Psoas muscle (tissue), 8 donors: ENCODE results near the gene UBAP1L. TPM values are rescaled to one million over a fixed set of nuclear protein-coding genes. Genes with fewer than 3 reads are reported as not detected.

Experiments used
- ATAC-seq, 4 donors: fragments of 200-7000 bp; cut with Tn5 transposase; one replicate each; pipeline ENCODE4 v1.9.1; 2020; ENCODE audit warnings: moderate library complexity in 3 of 4, mild to moderate bottlenecking in 2 of 4
- DNase-seq, 2 donors: peaks; one replicate each; pipeline ENCODE4 v3.0.0-alpha.2; 2020
- H3K27ac ChIP-seq: fragments of 200-600 bp; one replicate; pipeline ENCODE4 v1.8.0; 2022
- H3K27me3 ChIP-seq, 3 donors: fragments of 200-600 bp in 1 of 3; one replicate each; pipeline versions ENCODE4 v1.6.1 to v1.8.0; 2013 to 2022; ENCODE audit warnings: low read length in 2 of 3, mild to moderate bottlenecking in 2 of 3, moderate library complexity in 1 of 3; ENCODE audit not compliant: insufficient read depth in 3 of 3
- H3K36me3 ChIP-seq, 2 donors: fragments of 200-600 bp in 1 of 2; one replicate each; pipeline versions ENCODE4 v1.6.1 to v1.8.0; 2013 to 2022; ENCODE audit warnings: low read depth in 1 of 2, mild to moderate bottlenecking in 1 of 2, moderate library complexity in 1 of 2; ENCODE audit not compliant: insufficient read depth in 1 of 2
- H3K4me1 ChIP-seq: fragments of 200-600 bp; one replicate; pipeline ENCODE4 v1.8.0; 2022
- H3K4me3 ChIP-seq: fragments of 200-600 bp; one replicate; pipeline ENCODE4 v1.8.0; 2022; ENCODE audit warnings: mild to moderate bottlenecking
- H3K9me3 ChIP-seq: fragments of 200-600 bp; one replicate; pipeline ENCODE4 v1.8.0; 2022
- WGBS, 3 donors: extraction: QIAGEN DNeasy Blood & Tissue Kit; methylation state at CpG; one replicate each; pipeline versions ENCODE4 v1.1.6 to v1.1.7; 2013; 5-methylcytosine and 5-hydroxymethylcytosine counted together
- intact Hi-C, 2 donors: fragments of 100-400 bp; cut with DNase I; formaldehyde crosslinking; loops; one replicate each; pipeline versions ENCODE4 v1.11.0 to v1.14.2; 2022
- polyA plus RNA-seq, 3 donors: library from polyadenylated mRNA; stranded (reverse); fragments of 200-250 nt; gene quantifications; one replicate each; pipeline ENCODE4 v1.2.3, GENCODE V29; 2013
- total RNA-seq, 4 donors: library from RNA; stranded (reverse); fragmentation: NEBNext Ultra II Directional in 2 of 4; extraction: Animal tissue kit (Norgen Biotek cat#: 25700) in 2 of 4; gene quantifications; one replicate each; pipeline versions ENCODE4 v1.2.1 to v1.2.4, GENCODE V29; 2021 to 2023
- TF ChIP-seq, protein P1 (sequence below): fragments of 200-600 bp; IDR thresholded peaks from one replicate; pipeline ENCODE4 v1.8.0; 2022; ENCODE audit warnings: antibody characterized with exemption
- donor health status: healthy with polysubstance abuse.
- donor health status: DM: no; HTN: no; CAD: no; lungs with moderate emphysema.
- donor health status: Bipolar disorder and iron deficiency.
- donor health status: healthy.
- donor health status: DM: yes; HTN: yes; CAD: no.
- donor health status: DM: no; HTN: no; CAD: no.
- donor health status: DM: no; HTN: no; CAD: no.
- donor health status: DM: yes; HTN: yes; CAD: no.

Gene UBAP1L
- total and polyA plus RNA-seq, 7 donors: 0.79 to 2.8 (median 1.1) TPM

- peak in 3 of 4 donors; percentile 19 to 56 (median 23) for ATAC-seq
- no peaks in the 10 kb centered on the region for H3K36me3 ChIP-seq
- H3K4me3 ChIP-seq: no peak overlapping the region
- WGBS, 3 donors: 41 to 52% (median 47%) methylated on average over 1 of the region's 1 CpG
- H3K4me1 ChIP-seq: peaks cover 33% of the 10 kb centered on the region
- no peaks in the 10 kb centered on the region for H3K9me3 ChIP-seq
- intact Hi-C loops: no loop called here
- peak overlapping the region; percentile 59 for H3K27ac ChIP-seq
- peaks cover 0 to 5% (median 2%) of the 10 kb centered on the region in 3 donors for H3K27me3 ChIP-seq
- DNase-seq: peak in 1 of 2 donors; percentile 32
- TF ChIP-seq, protein P1, sequence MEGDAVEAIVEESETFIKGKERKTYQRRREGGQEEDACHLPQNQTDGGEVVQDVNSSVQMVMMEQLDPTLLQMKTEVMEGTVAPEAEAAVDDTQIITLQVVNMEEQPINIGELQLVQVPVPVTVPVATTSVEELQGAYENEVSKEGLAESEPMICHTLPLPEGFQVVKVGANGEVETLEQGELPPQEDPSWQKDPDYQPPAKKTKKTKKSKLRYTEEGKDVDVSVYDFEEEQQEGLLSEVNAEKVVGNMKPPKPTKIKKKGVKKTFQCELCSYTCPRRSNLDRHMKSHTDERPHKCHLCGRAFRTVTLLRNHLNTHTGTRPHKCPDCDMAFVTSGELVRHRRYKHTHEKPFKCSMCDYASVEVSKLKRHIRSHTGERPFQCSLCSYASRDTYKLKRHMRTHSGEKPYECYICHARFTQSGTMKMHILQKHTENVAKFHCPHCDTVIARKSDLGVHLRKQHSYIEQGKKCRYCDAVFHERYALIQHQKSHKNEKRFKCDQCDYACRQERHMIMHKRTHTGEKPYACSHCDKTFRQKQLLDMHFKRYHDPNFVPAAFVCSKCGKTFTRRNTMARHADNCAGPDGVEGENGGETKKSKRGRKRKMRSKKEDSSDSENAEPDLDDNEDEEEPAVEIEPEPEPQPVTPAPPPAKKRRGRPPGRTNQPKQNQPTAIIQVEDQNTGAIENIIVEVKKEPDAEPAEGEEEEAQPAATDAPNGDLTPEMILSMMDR: no peak
Measured at GRCh38 chr15:65069179-65069578, 45.8 kb downstream of the UBAP1L start.

- no peaks in the 10 kb centered on the region for H3K9me3 ChIP-seq
- ATAC-seq (no peak), DNase-seq (no peak)
- H3K36me3 ChIP-seq: no peaks in the 10 kb centered on the region
- intact Hi-C loops: no loop called here
- peaks cover 0 to 5% (median 2%) of the 10 kb centered on the region in 3 donors for H3K27me3 ChIP-seq
- peaks cover 33% of the 10 kb centered on the region for H3K4me1 ChIP-seq
- 77 to 90% (median 83%) methylated on average over 3 of the region's 3 CpGs for WGBS, 3 donors
- peak overlapping the region; percentile 59 for H3K27ac ChIP-seq
- H3K4me3 ChIP-seq: peak overlapping the region; percentile 65
- TF ChIP-seq, protein P1: no peak
Measured at GRCh38 chr15:65068403-65068788, 46.6 kb downstream of the UBAP1L start.

DNA sequence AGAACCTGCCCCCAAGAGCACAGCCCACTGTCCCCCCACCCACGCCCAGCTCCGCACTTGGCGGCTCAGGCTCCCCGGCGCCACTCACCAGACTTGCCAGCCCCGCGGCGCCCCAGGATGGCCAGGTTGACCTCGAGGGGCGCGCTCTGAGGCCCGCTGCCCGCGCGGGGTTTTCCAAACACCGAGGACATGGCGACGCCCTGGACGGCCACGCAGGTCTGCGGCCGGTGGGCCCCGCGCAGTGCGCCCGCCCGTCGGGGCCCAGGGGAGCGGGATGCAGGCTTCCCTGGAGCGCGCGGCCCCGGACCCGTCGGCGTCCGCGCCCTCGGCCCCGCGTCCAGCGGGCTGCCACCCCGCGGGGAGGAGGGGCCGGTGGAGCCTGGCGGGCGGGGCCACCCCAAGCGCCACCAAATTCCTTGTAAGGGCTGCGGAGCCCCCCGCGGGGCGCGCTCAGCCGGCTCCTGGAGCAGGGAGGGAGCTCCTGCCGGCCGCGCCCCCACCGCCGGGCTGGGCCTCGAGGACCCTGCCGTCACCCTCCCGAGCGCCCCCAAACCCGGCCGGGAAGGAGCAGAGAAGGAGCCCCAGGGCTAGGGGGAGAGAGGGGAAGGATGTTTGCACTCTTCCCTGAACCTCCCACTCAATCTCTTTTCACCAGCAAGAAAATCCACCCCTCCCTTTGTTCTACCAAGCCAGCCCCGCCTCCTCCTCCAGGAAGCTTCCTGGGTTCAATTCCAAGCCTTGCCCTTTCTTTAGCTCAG is 47.2 kb downstream of the UBAP1L start, which contains the start of gene RASL12:
TSS of gene RASL12 (minus strand) at position 347 of the 758 bp plus-strand sequence. CDS start at position 191, 156 bp downstream.
- Histone ChIP-seq H3K27ac (peak within 1 kb of the TSS; percentile 59), H3K9me3 (no peaks in the 10 kb centered on the region), H3K36me3 (no peaks in the 10 kb centered on the region), H3K4me3 (peak within 1 kb of the TSS; percentile 65), H3K27me3 (peaks cover 0 to 5% (median 2%) of the 10 kb centered on the region in 3 donors), H3K4me1 (peaks cover 33% of the 10 kb centered on the region)
- TF ChIP-seq, protein P1: no peak
- WGBS, 3 donors: 7 to 9% (median 9%) methylated on average over 28 to 66 of the region's 66 CpGs
- ATAC-seq: peak in 2 of 4 donors; percentile 4 to 35
- no peak for DNase-seq
- intact Hi-C loops: no loop called here

DNA sequence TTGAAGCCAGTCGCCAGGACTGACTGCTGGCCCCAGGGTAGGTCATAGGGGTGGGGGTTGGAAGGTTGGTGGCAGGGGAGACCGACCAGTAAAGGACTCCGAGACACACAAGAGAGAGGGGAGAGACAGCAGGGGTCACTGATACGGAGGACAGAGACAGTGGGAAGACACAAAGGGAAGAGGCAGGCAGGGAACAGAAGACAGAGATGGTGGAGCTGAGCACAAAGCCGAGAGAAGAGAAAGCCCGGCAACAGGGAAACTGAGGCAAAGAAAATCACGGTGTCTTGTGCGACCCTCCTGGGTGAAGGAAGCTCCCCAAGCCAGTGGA is 47.7 kb downstream of the UBAP1L start:
- intact Hi-C loops: no loop called here
- peaks cover 32% of the 10 kb centered on the region for H3K4me1 ChIP-seq

More for the DNA sequence above, 47.7 kb downstream of the UBAP1L start:
- TF ChIP-seq, protein P1: no peak
- Histone ChIP-seq H3K27me3 (peaks cover 0 to 5% (median 2%) of the 10 kb centered on the region in 3 donors), H3K27ac (peak overlapping the region; percentile 59), H3K4me3 (peak overlapping the region; percentile 65), H3K9me3 (no peaks in the 10 kb centered on the region), H3K36me3 (no peaks in the 10 kb centered on the region)
- WGBS, 3 donors: 40 to 44% (median 41%) methylated on average over 7 to 8 of the region's 8 CpGs
- ATAC-seq (no peak), DNase-seq (no peak)
